Spleen (tissue), 11 donors: ENCODE data around the gene PTTG1IP. TPM values are rescaled to one million over a fixed set of nuclear protein-coding genes. Genes with fewer than 3 reads are reported as not detected.
A peak's percentile ranks its signal among the peaks of the same experiment; 100 is the strongest.
"Not testable (repeated sequence)": the region's sequence is repeated elsewhere in the genome, so short reads cannot be mapped to it uniquely, and the experiment has no call there.

Source experiments
- DNase-seq: peaks from one replicate; pipeline ENCODE4 v3.0.0-alpha.2; 2020
- H3K27ac ChIP-seq, 8 donors: fragments of 200-600 bp; sonication (generic) in 7 of 8; 1 replicate in 4 of 8; 2 replicates in 4 of 8; pipeline versions ENCODE4 v1.5.0 to v1.8.0; 2016 to 2021; ENCODE audit warnings: inconsistent platforms in 4 of 8, mild to moderate bottlenecking in 4 of 8, moderate library complexity in 1 of 8
- H3K27me3 ChIP-seq, 7 donors: fragments of 200-600 bp; sonication (generic) in 6 of 7; replicated peaks in 1 of 7; 1 replicate in 4 of 7; 2 replicates in 3 of 7; pipeline versions ENCODE4 v1.5.0 to v1.8.0; 2016 to 2021; ENCODE audit warnings: inconsistent platforms in 3 of 7, mild to moderate bottlenecking in 1 of 7
- H3K36me3 ChIP-seq, 6 donors: fragments of 200-600 bp; sonication (generic) in 5 of 6; 1 replicate in 4 of 6; 2 replicates in 2 of 6; pipeline versions ENCODE4 v1.5.0 to v1.8.0; 2016 to 2021; ENCODE audit warnings: inconsistent platforms in 2 of 6
- H3K4me1 ChIP-seq, 6 donors: fragments of 200-600 bp; sonication (generic) in 5 of 6; 1 replicate in 3 of 6; 2 replicates in 3 of 6; pipeline versions ENCODE4 v1.5.0 to v1.8.0; 2016 to 2021; ENCODE audit warnings: inconsistent platforms in 3 of 6
- H3K4me3 ChIP-seq, 8 donors: fragments of 200-600 bp; sonication (generic) in 7 of 8; 1 replicate in 4 of 8; 2 replicates in 4 of 8; pipeline versions ENCODE4 v1.5.0 to v1.8.0; 2016 to 2021; ENCODE audit warnings: inconsistent platforms in 4 of 8, mild to moderate bottlenecking in 4 of 8, moderate library complexity in 2 of 8
- H3K9me3 ChIP-seq, 8 donors: fragments of 200-600 bp; sonication (generic) in 7 of 8; 1 replicate in 4 of 8; 2 replicates in 4 of 8; pipeline versions ENCODE4 v1.5.0 to v1.8.0; 2016 to 2021; ENCODE audit warnings: inconsistent platforms in 4 of 8
- POLR2A ChIP-seq, 3 donors: fragments of 450-650 bp; IDR thresholded peaks; one replicate each; pipeline ENCODE4 v1.5.1; 2017; ENCODE audit warnings: antibody characterized with exemption in 3 of 3, mild to moderate bottlenecking in 1 of 3
- POLR2AphosphoS5 ChIP-seq, 3 donors: sonication (generic); formaldehyde crosslinking; IDR thresholded peaks; one replicate each; pipeline ENCODE4 v1.5.1; 2017; ENCODE audit warnings: antibody characterized with exemption in 3 of 3
- WGBS, 5 donors: extraction: QIAGEN DNeasy Blood & Tissue Kit in 3 of 5; methylation state at CpG; one replicate each; pipeline versions ENCODE4 v1.1.5 to v1.1.7; 2013 to 2018; 5-methylcytosine and 5-hydroxymethylcytosine counted together
- intact Hi-C: fragments of 100-400 bp; cut with DNase I; formaldehyde crosslinking; loops from one replicate; pipeline ENCODE4 v1.15.0; 2023; ENCODE audit warnings: low total_unique reads
- polyA plus RNA-seq, 3 donors: library from polyadenylated mRNA; stranded (reverse); fragments of 200-250 nt; gene quantifications; one replicate each; pipeline ENCODE4 v1.2.1, GENCODE V29; 2013
- total RNA-seq, 7 donors: library from RNA; depleted of rRNA in 3 of 7; stranded (reverse); fragments of >200 nt in 3 of 7; fragmentation: NEBNext Ultra II Directional in 4 of 7; extraction: Animal tissue kit (Norgen Biotek cat#: 25700) in 4 of 7; gene quantifications; one replicate each; pipeline versions ENCODE4 v1.1.0 to v1.2.1, GENCODE V29; 2016 to 2021
- TF ChIP-seq, protein P1 (sequence below), 11 experiments: fragments of 200-600 bp in 7 of 11; fragments of 450-650 bp in 4 of 11; sonication (generic) in 4 of 11; IDR thresholded peaks in 8 of 11; conservative IDR thresholded peaks in 3 of 11; 1 replicate in 7 of 11; 2 replicates in 4 of 11; pipeline versions ENCODE4 v1.4.0 to v1.8.0; 2016 to 2021; ENCODE audit warnings: antibody characterized with exemption in 11 of 11, inconsistent platforms in 4 of 11, mild to moderate bottlenecking in 1 of 11
- donor health status: healthy with polysubstance abuse.
- donor health status: DM: no; HTN: no; CAD: no; lungs with moderate emphysema.
- donor health status: DM: no; HTN: no; CAD: no.
- donor health status: Bipolar disorder and iron deficiency.
- donor health status: healthy.
- donor health status: DM: no; HTN: no; CAD: no.
- donor health status: DM: yes; HTN: yes; CAD: no.

The PTTG1IP gene
- total and polyA plus RNA-seq, 10 donors, result 57.6 to 189 (median 135) TPM

GRCh38 chr21:44917446-44918106 lies 44.1 kb upstream of the PTTG1IP start:
- H3K27me3 ChIP-seq, result no peaks in the 10 kb centered on the region

DNA sequence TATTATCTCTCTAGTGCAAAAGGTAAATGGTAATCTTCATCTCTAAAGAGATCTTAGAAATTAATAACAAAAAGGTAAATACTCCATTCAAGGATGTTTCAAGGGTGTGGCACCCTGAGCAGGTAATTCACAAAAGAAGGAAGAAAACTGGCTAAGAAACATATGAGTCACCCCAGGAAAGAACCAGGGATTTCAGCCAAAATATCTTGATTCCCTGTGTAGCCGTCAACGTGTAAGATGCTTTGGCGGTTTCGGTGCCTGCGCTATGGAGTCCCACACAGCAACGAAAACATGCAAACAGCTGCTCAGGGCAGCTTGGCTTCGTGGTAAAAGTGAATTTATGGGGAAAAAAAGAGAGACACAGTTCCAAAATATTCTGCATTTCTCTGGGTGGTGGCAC lies 43.5 kb upstream of the PTTG1IP start:
- Histone ChIP-seq H3K27ac (peak overlapping the region in 7 of 8 donors; percentile 9 to 97 (median 93)), H3K4me1 (peaks cover 56 to 97% (median 82%) of the 10 kb centered on the region in 6 donors)

More at GRCh38 chr21:44917446-44918106, 44.1 kb upstream of the PTTG1IP start:
- DNase-seq, result no peak
- peak in 1 of 3 donors; percentile 18 for TF ChIP-seq POLR2AphosphoS5 (IDR thresholded peaks at IDR 0.05)
- no peak for TF ChIP-seq POLR2A (IDR thresholded peaks at IDR 0.05)
- intact Hi-C loops, result no loop called here
- H3K4me3 ChIP-seq, result peak overlapping the region in 6 of 8 donors; percentile 5 to 93 (median 74)
- no peaks in the 10 kb centered on the region for H3K9me3 ChIP-seq
- peaks cover 0 to 25% (median 11%) of the 10 kb centered on the region in 6 donors for H3K36me3 ChIP-seq
- peaks cover 50 to 97% (median 82%) of the 10 kb centered on the region in 6 donors for H3K4me1 ChIP-seq
- WGBS, 5 donors, result 79 to 88% (median 85%) methylated on average over 13 to 15 of the region's 15 CpGs
- peak overlapping the region in 5 of 8 donors; percentile 91 to 97 (median 95) for H3K27ac ChIP-seq

DNA sequence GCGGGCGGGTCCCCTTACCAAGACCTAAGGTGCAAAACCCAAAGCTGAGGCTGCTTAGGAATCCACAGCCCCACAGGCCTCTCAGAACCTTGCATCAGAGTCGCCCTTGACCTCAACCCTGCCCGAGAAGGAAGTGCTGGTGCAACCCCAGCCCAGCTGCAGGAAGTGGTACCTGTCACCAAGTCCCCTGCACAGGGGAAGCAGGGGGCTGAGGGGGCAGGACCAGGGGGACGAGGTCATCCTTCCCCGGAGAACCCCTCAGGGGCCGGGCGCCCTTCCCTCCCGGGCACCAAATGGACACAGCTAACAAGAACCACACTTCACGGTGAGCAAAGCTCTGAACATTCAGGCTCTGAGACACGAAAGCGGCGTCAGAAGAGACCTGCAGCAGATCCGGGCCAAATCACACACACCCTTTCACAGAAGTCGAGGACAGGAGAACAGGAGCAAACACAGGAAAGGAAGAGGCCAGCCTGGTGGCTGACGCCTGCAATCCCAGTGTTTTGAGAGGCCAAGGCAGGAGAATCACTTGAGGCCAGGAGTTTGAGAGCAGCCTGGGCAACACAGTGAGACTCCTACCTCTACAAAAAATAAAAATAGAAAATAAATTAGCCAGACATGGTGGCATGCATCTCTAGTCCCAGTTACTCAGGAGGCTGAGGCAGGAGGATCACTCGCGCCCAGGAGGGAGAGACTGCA lies 40.8 kb upstream of the PTTG1IP start:
- H3K4me3 ChIP-seq, result peak overlapping the region in 6 of 8 donors; percentile 0 to 56 (median 24)
- intact Hi-C loops, result no loop called here
- H3K9me3 ChIP-seq, result no peaks in the 10 kb centered on the region
- H3K27ac ChIP-seq, result peak overlapping the region; percentile 80 to 97 (median 92)
- WGBS, 5 donors, result 19 to 34% (median 24%) methylated on average over 12 to 18 of the region's 18 CpGs
- no peak for TF ChIP-seq POLR2A (IDR thresholded peaks at IDR 0.05)
- peak; percentile 82 to 91 (median 86) for TF ChIP-seq POLR2AphosphoS5 (IDR thresholded peaks at IDR 0.05)
- TF ChIP-seq, protein P1, sequence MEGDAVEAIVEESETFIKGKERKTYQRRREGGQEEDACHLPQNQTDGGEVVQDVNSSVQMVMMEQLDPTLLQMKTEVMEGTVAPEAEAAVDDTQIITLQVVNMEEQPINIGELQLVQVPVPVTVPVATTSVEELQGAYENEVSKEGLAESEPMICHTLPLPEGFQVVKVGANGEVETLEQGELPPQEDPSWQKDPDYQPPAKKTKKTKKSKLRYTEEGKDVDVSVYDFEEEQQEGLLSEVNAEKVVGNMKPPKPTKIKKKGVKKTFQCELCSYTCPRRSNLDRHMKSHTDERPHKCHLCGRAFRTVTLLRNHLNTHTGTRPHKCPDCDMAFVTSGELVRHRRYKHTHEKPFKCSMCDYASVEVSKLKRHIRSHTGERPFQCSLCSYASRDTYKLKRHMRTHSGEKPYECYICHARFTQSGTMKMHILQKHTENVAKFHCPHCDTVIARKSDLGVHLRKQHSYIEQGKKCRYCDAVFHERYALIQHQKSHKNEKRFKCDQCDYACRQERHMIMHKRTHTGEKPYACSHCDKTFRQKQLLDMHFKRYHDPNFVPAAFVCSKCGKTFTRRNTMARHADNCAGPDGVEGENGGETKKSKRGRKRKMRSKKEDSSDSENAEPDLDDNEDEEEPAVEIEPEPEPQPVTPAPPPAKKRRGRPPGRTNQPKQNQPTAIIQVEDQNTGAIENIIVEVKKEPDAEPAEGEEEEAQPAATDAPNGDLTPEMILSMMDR (IDR thresholded peaks at IDR 0.05 in 8 of 11, conservative IDR thresholded peaks at IDR 0.05 in 3 of 11), result peak in 4 of 11 experiments; percentile 10 to 36 (median 19)
- peaks cover 0 to 39% (median 16%) of the 10 kb centered on the region in 6 donors for H3K36me3 ChIP-seq
- H3K4me1 ChIP-seq, result peaks cover 76 to 99% (median 94%) of the 10 kb centered on the region in 6 donors
- peak; percentile 96 for DNase-seq
- no peaks in the 10 kb centered on the region for H3K27me3 ChIP-seq

More for the DNA sequence above, 43.5 kb upstream of the PTTG1IP start:
- DNase-seq, result no peak
- no peak for TF ChIP-seq POLR2A (IDR thresholded peaks at IDR 0.05)
- TF ChIP-seq, protein P1 (IDR thresholded peaks at IDR 0.05 in 8 of 11, conservative IDR thresholded peaks at IDR 0.05 in 3 of 11), result no peak
- no peak for TF ChIP-seq POLR2AphosphoS5 (IDR thresholded peaks at IDR 0.05)
- Histone ChIP-seq H3K36me3 (peaks cover 0 to 25% (median 11%) of the 10 kb centered on the region in 6 donors), H3K9me3 (no peaks in the 10 kb centered on the region), H3K4me3 (peak overlapping the region in 1 of 8 donors; percentile 93), H3K27me3 (no peaks in the 10 kb centered on the region)
- intact Hi-C loops, result no loop called here
- WGBS, 5 donors, result 65 to 74% (median 72%) methylated on average over 7 of the region's 7 CpGs

DNA sequence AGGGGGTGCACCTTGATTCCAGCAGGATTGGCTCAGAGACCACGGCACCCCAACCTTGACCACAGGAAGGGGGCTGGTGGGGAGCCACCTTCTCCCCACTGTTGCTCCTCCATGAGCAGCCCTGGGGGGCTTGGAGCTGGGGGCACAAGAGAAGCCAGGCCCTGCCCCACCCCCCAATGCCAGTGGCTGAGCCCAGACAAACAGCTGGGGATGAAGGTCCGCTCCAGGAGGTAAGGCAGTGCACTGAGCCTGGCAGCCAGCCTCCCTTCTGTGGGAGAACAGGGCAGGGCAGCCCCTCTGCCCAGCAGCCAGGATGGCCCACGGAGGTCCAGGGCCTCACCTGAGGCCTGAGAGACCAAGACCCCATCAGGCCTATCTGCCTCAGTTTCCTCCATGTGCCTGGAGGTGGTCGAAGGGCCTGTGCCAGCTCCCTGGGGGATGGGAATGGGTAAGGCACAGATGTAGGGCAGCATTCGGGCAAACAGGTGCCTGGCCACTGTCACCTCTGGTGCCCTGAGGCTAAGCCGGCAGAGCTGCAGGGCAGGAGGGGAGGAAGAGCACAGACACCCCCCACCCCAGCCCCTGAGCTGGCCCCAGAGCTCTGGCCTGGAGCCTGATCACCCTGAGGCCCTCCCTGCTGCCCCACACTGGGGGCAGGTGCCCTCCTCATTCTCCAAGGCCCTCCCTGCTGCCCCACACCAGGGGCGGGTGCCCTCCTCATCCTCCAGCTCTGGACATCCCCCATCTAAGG lies 40.1 kb upstream of the PTTG1IP start:
- H3K36me3 ChIP-seq, result peaks cover 0 to 45% (median 20%) of the 10 kb centered on the region in 6 donors
- no peaks in the 10 kb centered on the region for H3K9me3 ChIP-seq
- intact Hi-C loops, result no loop called here
- no peaks in the 10 kb centered on the region for H3K27me3 ChIP-seq
- H3K4me3 ChIP-seq, result peak overlapping the region in 7 of 8 donors; percentile 0 to 56 (median 22)
- 45 to 60% (median 49%) methylated on average over 4 to 7 of the region's 7 CpGs for WGBS, 5 donors
- peak overlapping the region; percentile 80 to 97 (median 92) for H3K27ac ChIP-seq
- peak; percentile 80 for DNase-seq
- H3K4me1 ChIP-seq, result peaks cover 76 to 99% (median 97%) of the 10 kb centered on the region in 6 donors
- TF ChIP-seq POLR2AphosphoS5 (IDR thresholded peaks at IDR 0.05) (no peak), POLR2A (IDR thresholded peaks at IDR 0.05) (no peak)
- TF ChIP-seq, protein P1 (IDR thresholded peaks at IDR 0.05 in 8 of 11, conservative IDR thresholded peaks at IDR 0.05 in 3 of 11), result no peak

DNA sequence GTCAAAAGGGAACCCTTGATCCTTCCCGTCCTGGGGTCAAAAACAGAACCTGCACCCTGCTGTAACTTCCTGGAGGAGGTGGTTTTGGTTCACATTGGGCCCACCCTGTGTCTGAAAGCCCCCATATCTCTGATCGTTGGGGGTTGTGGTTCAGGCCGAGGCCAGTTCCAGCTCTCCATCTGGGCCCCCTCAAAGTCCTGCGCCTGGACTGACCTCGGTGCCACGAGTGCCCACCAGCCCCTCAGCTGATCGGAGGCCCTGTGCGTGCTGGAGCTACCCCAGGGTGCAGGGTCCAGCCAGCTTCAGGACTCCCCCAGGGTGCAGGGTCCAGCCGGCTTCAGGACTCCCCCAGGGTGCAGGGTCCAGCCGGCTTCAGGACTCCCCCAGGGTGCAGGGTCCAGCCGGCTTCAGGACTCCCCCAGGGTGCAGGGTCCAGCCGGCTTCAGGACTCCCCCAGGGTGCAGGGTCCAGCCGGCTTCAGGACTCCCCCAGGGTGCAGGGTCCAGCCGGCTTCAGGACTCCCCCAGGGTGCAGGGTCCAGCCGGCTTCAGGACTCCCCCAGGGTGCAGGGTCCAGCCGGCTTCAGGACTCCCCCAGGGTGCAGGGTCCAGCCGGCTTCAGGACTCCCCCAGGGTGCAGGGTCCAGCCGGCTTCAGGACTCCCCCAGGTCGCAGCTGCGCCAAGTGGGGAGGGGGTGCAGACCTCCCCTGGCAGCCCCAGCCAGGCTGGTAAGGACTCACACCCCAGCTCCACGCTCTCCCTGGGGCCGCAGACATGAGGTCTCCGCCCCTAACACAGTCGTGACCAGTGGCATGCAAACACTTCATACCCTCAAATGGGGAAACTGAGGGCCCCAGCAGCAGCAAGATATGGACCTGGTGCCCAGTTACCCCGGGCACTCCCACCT lies 39.3 kb upstream of the PTTG1IP start:
- H3K9me3 ChIP-seq, intact Hi-C loops, H3K27me3 ChIP-seq: not testable (repeated sequence)
- Histone ChIP-seq H3K27ac (peak overlapping the region; percentile 82 to 97 (median 92)), H3K4me1 (peaks cover 68 to 99% (median 97%) of the 10 kb centered on the region in 6 donors), H3K4me3 (peak overlapping the region in 5 of 8 donors; percentile 8 to 59 (median 21)), H3K36me3 (peaks cover 0 to 42% (median 14%) of the 10 kb centered on the region in 6 donors)
- DNase-seq, result peak; percentile 81
- 56 to 70% (median 66%) methylated on average over 8 to 19 of the region's 25 CpGs for WGBS, 5 donors
